22Rv1 (cell line): Measurements from ENCODE around the gene SLC27A1.

Experiments used
- CTCF ChIP-seq: fragments of 450-650 bp; IDR thresholded peaks from 2 replicates; pipeline ENCODE4 v1.5.1; 2017; ENCODE audit warnings: mild to moderate bottlenecking
- ZFX ChIP-seq: fragments of 450-650 bp; IDR thresholded peaks from 2 replicates; pipeline ENCODE4 v1.6.1; 2017; ENCODE audit warnings: antibody characterized with exemption, borderline replicate concordance

DNA sequence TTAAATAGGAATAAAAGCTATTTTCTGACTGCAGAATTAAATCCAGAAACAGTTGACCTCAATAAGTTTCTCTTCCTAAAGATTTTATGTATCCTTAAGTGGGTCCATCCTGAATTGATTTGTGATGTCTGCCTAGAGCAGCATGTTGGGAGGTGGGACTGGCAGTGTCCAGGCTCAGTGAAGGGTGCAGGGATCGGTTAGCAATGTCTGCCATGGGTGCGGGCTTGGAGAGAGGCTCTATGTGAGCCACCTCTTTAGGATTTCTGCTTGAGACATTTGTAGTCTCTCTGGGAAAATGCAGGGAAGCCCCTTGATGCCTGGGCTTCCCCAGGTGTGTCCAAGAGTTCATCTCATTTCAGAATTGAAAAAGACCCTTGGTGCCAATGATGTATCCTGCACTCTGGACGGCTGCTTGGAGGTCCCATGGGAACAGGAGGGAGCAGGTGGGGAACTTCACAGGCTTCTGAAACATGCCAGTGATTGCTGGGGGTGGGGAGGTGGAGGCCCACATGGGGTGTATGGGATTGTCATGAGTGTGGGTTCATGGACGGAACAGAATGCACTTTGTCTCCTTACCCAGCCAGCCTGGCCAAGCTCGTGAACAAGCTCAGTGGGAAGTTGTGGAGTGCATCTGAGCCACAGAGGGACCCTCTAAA, 78.9 kb downstream of the SLC27A1 start:
- no peak for TF ChIP-seq CTCF
- TF ChIP-seq ZFX: no peak
